GM12872 (cell line): ENCODE data around the gene ZC3H18.

Experiments
- TF ChIP-seq, protein P1 (sequence below): IDR thresholded peaks from 3 replicates; pipeline ENCODE4 v1.5.1; 2011; ENCODE audit warnings: low read depth, mild to moderate bottlenecking, low read length, moderate library complexity; ENCODE audit not compliant: insufficient read depth

ZC3H18 gene

DNA sequence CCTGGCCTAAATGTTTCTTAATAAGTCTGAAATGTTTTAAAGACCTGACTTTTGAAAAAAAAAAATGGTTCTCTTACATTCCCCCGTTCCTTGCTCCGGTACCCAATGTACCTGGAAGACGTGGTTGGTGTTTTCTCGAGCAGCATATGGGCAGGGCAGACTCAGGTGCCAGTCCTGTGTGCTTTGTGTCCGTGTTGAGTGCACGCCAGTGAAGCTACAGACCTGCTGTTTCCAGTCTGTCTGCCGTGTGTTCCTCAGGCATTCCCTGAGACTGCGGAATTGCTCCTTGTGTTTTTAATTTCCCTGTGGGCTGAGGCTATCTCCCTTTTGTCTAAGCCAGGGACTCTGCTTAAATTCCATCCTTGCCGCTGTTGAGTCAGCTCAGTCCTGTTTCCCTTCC lies 56.4 kb downstream of the ZC3H18 start:
- TF ChIP-seq, protein P1, sequence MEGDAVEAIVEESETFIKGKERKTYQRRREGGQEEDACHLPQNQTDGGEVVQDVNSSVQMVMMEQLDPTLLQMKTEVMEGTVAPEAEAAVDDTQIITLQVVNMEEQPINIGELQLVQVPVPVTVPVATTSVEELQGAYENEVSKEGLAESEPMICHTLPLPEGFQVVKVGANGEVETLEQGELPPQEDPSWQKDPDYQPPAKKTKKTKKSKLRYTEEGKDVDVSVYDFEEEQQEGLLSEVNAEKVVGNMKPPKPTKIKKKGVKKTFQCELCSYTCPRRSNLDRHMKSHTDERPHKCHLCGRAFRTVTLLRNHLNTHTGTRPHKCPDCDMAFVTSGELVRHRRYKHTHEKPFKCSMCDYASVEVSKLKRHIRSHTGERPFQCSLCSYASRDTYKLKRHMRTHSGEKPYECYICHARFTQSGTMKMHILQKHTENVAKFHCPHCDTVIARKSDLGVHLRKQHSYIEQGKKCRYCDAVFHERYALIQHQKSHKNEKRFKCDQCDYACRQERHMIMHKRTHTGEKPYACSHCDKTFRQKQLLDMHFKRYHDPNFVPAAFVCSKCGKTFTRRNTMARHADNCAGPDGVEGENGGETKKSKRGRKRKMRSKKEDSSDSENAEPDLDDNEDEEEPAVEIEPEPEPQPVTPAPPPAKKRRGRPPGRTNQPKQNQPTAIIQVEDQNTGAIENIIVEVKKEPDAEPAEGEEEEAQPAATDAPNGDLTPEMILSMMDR = no peak

DNA sequence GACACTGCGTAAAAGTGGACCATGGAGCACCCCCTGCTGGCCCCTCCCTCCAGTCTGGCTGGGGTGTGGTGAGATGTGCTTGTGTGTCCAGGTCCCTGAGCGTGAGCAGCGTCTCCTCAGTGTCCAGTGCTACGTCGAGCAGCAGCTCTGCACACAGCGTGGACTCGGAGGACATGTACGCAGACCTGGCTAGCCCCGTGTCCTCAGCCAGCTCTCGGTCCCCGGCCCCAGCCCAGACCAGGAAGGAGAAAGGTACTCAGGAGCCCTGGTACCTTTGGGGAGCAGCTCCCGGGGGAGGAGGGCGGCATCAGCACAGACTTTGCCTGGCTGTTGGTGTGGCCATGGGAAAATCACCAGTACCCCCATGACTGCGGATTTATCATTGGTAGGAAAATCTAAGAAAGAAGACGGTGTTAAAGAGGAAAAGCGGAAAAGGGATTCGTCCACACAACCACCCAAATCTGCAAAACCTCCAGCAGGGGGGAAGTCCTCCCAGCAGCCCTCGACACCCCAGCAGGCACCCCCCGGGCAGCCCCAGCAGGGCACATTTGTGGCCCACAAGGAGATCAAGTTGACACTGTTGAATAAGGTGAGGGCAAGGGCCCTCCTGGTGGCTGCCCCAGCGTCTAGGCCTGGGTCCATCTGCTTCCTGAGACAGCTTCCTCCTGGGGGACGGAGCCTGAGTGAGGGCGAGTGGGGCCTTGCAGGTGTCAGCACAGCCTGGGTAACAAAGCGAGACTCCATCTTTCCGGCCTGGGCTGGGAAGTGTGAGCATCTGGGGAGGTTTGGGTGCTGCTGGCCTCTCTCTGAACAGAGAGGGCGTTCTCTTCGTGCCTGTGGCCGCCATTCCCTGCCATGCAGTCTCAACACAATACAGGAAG lies 57.6 kb downstream of the ZC3H18 start:
- TF ChIP-seq, protein P1 = no peak

- TF ChIP-seq, protein P1 = peak; percentile 53
Observed at GRCh38 chr16:88628512-88628974, 58.3 kb downstream of the ZC3H18 start.

DNA sequence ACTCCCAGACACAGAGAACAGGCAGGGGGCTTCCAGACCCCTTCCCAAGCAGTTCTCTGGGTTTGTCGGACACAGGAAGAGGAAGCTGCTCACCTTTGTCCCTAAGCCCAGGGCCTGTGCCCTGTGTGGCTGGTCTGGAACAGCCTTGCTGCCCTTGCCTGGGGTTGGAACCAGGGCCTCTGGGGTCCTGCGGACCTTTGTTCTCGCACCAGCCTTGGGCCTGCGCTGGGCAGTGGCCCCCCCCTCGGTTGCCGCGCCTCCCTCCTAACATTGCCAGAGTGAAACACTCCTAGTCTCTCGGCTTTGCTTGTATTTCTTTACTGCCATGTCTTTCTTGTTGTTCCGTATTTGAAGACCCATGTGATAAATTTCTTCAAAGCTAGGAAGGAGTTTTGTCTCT lies 59.6 kb downstream of the ZC3H18 start:
- TF ChIP-seq, protein P1 = no peak

DNA sequence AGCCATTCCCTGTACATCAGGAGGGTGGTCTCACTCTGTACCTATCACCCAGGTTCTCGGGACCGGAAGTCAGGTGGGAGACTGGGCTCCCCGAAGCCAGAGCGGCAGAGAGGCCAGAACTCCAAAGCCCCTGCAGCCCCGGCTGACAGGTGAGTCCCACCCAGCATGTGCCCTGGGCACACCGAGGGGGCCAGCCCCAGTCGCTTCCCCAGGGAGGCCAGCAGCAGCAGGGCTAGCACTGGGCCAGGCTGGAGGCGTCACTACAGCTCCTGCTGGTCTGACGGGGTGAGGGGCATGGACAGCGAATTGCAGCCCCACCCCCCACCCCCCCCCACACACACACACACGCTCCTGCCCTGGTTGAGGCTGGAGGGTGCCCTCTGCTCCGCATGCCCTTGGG lies 60.2 kb downstream of the ZC3H18 start:
- TF ChIP-seq, protein P1 = no peak

DNA sequence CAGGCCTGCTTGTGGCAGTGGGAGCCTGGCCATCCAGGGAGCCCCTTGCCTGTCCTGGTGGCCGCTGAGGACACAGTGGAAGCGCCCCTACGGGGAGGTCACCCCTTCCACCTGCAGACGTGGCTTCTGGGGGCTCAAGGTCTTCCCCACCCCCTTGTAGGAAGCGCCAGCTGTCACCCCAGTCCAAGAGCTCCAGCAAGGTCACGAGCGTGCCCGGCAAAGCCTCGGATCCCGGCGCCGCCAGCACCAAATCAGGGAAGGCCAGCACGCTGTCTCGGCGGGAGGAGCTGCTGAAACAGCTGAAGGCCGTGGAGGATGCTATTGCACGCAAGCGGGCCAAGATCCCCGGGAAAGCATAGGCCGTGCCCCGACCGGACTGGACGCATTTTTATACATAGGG lies 60.7 kb downstream of the ZC3H18 start:
- TF ChIP-seq, protein P1 = no peak

DNA sequence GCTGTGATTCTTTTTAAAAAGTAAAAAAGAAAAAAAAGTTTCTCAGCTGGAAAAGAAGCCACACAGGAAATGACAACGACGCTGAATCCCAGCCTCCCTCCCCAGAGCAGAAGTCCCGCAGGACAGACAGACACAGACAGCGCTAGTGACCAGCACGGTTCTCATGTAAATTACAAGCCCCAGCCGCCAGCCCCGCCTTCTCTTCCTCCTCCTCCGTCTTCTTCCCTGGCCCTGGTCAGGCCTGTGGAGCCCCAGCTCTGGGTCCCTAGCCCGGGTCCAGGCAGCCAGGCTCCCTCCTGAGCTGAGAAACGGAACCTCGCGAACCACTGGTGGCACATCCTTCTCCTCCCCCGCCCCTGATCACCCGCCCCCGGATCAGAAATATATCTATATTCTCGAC lies 61.2 kb downstream of the ZC3H18 start:
- TF ChIP-seq, protein P1 = no peak
